ENCODE data around the gene SLCO4C1. TPM values are rescaled to one million over a fixed set of nuclear protein-coding genes. Genes with fewer than 3 reads are reported as not detected.

The SLCO4C1 gene
- total RNA-seq, 2 donors from 2014 or later = 0.99 to 1.6 TPM

- H3K36me3 ChIP-seq (replicated peaks in 1 of 2; ENCODE audit: insufficient read depth in 1 of 2, low read depth in 2 of 2) = no peaks in the 10 kb centered on the region
- no peak overlapping the region for H3K27ac ChIP-seq
- no peak for ATAC-seq
- peaks cover 10% of the 10 kb centered on the region for H3K4me1 ChIP-seq
- H3K9me3 ChIP-seq = no peaks in the 10 kb centered on the region
- intact Hi-C loops (cut with DNase I) = no loop called here
- no peak for TF ChIP-seq POLR2A (IDR thresholded peaks at IDR 0.05)
- TF ChIP-seq CTCF (IDR thresholded peaks at IDR 0.05) = no peak
- no peaks in the 10 kb centered on the region for H3K27me3 ChIP-seq
- DNase-seq = no peak
- no peak overlapping the region for H3K4me3 ChIP-seq
- 35 to 62% methylated on average over 4 of the region's 4 CpGs for WGBS, 2 donors
Observed at GRCh38 chr5:102243213-102243612, 52.9 kb downstream of the SLCO4C1 start.

- peak in 1 of 4 donors; percentile 7 for DNase-seq
- TF ChIP-seq CTCF (IDR thresholded peaks at IDR 0.05) (no peak), POLR2A (IDR thresholded peaks at IDR 0.05) (no peak)
- no peaks in the 10 kb centered on the region for H3K9me3 ChIP-seq
- no peak overlapping the region for H3K4me3 ChIP-seq
- peak; percentile 33 for ATAC-seq
- intact Hi-C loops (cut with DNase I) = no loop called here
- H3K27me3 ChIP-seq = no peaks in the 10 kb centered on the region
- no peaks in the 10 kb centered on the region for H3K36me3 ChIP-seq (replicated peaks in 1 of 2; ENCODE audit: insufficient read depth in 1 of 2, low read depth in 2 of 2)
- H3K4me1 ChIP-seq = peaks cover 10% of the 10 kb centered on the region
- H3K27ac ChIP-seq = no peak overlapping the region
- 77% methylated on average over 1 of the region's 1 CpG; no CpG with 5 or more reads in 1 of the 2 donors for WGBS, 2 donors
Observed at GRCh38 chr5:102241809-102242421, 54.2 kb downstream of the SLCO4C1 start.

- H3K36me3 ChIP-seq (replicated peaks in 1 of 2; ENCODE audit: insufficient read depth in 1 of 2, low read depth in 2 of 2) = no peaks in the 10 kb centered on the region
- no peak for TF ChIP-seq POLR2A (IDR thresholded peaks at IDR 0.05)
- TF ChIP-seq CTCF (IDR thresholded peaks at IDR 0.05) = no peak
- 86 to 93% methylated on average over 7 of the region's 7 CpGs for WGBS, 2 donors
- intact Hi-C loops (cut with DNase I) = no loop called here
- DNase-seq (no peak), ATAC-seq (no peak)
- H3K9me3 ChIP-seq = no peaks in the 10 kb centered on the region
- H3K27ac ChIP-seq = no peak overlapping the region
- no peaks in the 10 kb centered on the region for H3K4me1 ChIP-seq
- H3K4me3 ChIP-seq = no peak overlapping the region
- no peaks in the 10 kb centered on the region for H3K27me3 ChIP-seq
Observed at GRCh38 chr5:102231693-102232619, 64.1 kb downstream of the SLCO4C1 start.

GRCh38 chr5:102229685-102230084 is 66.4 kb downstream of the SLCO4C1 start:
- no peak for DNase-seq

More at GRCh38 chr5:102229685-102230084, 66.4 kb downstream of the SLCO4C1 start:
- WGBS, 2 donors = 62 to 76% methylated on average over 1 of the region's 1 CpG
- Histone ChIP-seq H3K4me1 (no peaks in the 10 kb centered on the region), H3K9me3 (no peaks in the 10 kb centered on the region), H3K4me3 (no peak overlapping the region), H3K27me3 (no peaks in the 10 kb centered on the region), H3K36me3 (replicated peaks in 1 of 2; ENCODE audit: insufficient read depth in 1 of 2, low read depth in 2 of 2) (no peaks in the 10 kb centered on the region), H3K27ac (no peak overlapping the region)
- no peak for ATAC-seq
- no peak for TF ChIP-seq CTCF (IDR thresholded peaks at IDR 0.05)
- no peak for TF ChIP-seq POLR2A (IDR thresholded peaks at IDR 0.05)
- intact Hi-C loops (cut with DNase I) = no loop called here

All from body of pancreas (tissue), 4 donors.